Measurements from ENCODE around the gene CEACAM21.

DNA sequence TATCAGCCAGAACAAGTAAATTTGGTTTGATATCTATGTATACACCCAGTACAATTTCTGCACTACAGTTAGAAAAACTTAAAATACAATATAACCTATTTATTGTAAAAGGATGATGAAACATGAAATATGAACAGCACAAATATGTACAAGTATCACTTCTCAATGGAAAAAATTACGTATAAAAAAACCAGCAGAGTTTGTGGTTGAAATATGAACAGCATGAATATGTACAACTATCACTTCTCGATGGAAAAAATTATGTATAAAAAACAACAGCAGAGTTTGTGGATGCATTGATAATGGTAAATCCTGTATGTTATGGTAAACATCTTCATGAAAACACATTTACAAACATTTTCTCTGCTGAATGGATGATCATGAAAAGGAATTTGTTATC is 32.4 kb upstream of the CEACAM21 start:
- TF ChIP-seq CBFB (CRISPR knock-in tag; IDR thresholded peaks at IDR 0.05; ENCODE audit: low read depth) (no peak), CTCF (IDR thresholded peaks at IDR 0.05) (no peak), FOXJ3 (CRISPR knock-in tag; IDR thresholded peaks at IDR 0.05; ENCODE audit: borderline replicate concordance) (no peak), FOXP1 (CRISPR knock-in tag; IDR thresholded peaks at IDR 0.05; ENCODE audit: borderline replicate concordance) (no peak), E2F1 (CRISPR knock-in tag; IDR thresholded peaks at IDR 0.05) (no peak)

Measured in WTC11 (cell line).